BJ (cell line): ENCODE results near the gene THAP11. TPM values are rescaled to one million over a fixed set of nuclear protein-coding genes. Genes with fewer than 3 reads are reported as not detected.

Experiments used
- CTCF ChIA-PET: fragments of 350-600 bp; formaldehyde crosslinking; extraction: SDS; loops from one replicate; lab custom pipeline; 2021; ENCODE audit warnings: antibody characterized with exemption, inconsistent platforms; lab: Yijun Ruan, JAX
- POLR2A ChIA-PET: fragments of 300-600 bp; sonication (Branson Sonifier 250); formaldehyde crosslinking; extraction: SDS; loops from one replicate; lab custom pipeline; 2021; ENCODE audit warnings: antibody characterized with exemption; lab: Charles Lee
- DNase-seq: peaks from one replicate; pipeline ENCODE4 v3.0.0-alpha.2; 2011; ENCODE audit warnings: low read depth
- H3K27me3 ChIP-seq: 2 replicates; pipeline ENCODE4 v1.6.0; 2011; ENCODE audit warnings: low read length; ENCODE audit not compliant: control insufficient read depth, insufficient read depth
- H3K36me3 ChIP-seq: 2 replicates; pipeline ENCODE4 v1.5.1; 2011; ENCODE audit warnings: low read length; ENCODE audit not compliant: control insufficient read depth, insufficient read depth
- H3K4me3 ChIP-seq: 2 replicates; pipeline ENCODE4 v1.5.1; 2011; ENCODE audit warnings: low read depth, mild to moderate bottlenecking, control low read depth, low read length
- polyA plus RNA-seq: library from polyadenylated mRNA; depleted of rRNA; stranded (reverse); fragments of >200 nt; gene quantifications from 2 replicates; pipeline ENCODE4 v1.2.3, GENCODE V29; 2011
- TF ChIP-seq, protein P1 (sequence below): IDR thresholded peaks from 2 replicates; pipeline ENCODE4 v1.5.1; 2011; ENCODE audit warnings: low read depth, mild to moderate bottlenecking, control low read depth, inconsistent platforms, low read length, moderate library complexity; ENCODE audit not compliant: insufficient read depth

Gene THAP11
- polyA plus RNA-seq, 1 experiment: 25.8 TPM

DNA sequence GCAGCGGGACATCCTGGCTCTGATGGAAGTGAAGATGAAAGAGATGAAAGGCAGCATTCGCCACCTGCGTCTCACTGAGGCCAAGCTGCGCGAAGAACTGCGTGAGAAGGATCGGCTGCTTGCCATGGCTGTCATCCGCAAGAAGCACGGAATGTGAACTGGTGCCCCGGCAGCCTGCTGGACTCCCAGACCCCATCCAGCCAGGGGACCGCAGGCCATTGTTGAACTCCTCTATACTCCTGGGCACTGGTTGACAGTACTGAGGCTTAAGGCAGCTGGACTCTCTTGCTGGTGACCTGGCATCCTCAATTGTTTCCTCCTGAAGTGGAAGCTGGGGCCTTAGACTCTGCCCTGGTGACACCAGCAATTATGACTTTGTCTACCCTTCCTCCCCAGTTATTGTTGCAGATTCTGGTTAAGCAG is 1.2 kb downstream of the THAP11 start:
- H3K27me3 ChIP-seq: no peaks in the 10 kb centered on the region
- no peaks in the 10 kb centered on the region for H3K36me3 ChIP-seq
- CTCF ChIA-PET: interaction anchor here (0.5 to 3.2 kb wide), 10 partner anchors 19 to 329 kb away, joined by 3 to 17 read pairs (median 4); partner anchors contain the start of genes EDC4 and PSMB10
- TF ChIP-seq, protein P1, sequence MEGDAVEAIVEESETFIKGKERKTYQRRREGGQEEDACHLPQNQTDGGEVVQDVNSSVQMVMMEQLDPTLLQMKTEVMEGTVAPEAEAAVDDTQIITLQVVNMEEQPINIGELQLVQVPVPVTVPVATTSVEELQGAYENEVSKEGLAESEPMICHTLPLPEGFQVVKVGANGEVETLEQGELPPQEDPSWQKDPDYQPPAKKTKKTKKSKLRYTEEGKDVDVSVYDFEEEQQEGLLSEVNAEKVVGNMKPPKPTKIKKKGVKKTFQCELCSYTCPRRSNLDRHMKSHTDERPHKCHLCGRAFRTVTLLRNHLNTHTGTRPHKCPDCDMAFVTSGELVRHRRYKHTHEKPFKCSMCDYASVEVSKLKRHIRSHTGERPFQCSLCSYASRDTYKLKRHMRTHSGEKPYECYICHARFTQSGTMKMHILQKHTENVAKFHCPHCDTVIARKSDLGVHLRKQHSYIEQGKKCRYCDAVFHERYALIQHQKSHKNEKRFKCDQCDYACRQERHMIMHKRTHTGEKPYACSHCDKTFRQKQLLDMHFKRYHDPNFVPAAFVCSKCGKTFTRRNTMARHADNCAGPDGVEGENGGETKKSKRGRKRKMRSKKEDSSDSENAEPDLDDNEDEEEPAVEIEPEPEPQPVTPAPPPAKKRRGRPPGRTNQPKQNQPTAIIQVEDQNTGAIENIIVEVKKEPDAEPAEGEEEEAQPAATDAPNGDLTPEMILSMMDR: no peak
- peak overlapping the region; percentile 94 for H3K4me3 ChIP-seq
- POLR2A ChIA-PET: no interaction called here
- no peak for DNase-seq

DNA sequence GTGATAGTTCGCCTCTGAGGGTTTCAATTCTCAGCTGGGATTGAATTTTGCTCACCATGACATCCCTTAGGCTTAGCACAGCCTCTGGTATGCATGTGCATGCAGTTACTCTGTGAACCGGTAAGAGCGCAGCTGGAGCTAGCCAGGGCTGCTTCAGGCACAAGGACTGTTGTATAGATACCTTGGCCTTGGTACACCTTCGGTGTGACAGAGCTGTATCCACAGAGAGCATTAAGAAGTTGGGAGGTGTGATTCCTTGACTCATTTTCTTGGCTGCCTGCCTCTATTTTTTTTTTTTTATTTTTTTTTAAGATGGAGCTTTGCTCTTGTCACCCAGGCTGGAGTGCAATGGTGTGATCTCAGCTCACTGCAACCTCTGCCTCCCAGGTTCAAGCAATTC is 2.4 kb downstream of the THAP11 start:
- ChIA-PET POLR2A (interaction anchor here (0.6 kb wide), 1 partner anchor 11 kb away, joined by 5 read pairs; no protein-coding TSS in a partner anchor), CTCF (interaction anchor here (0.7 to 3.2 kb wide), 14 partner anchors 9 to 1958 kb away, joined by 3 to 17 read pairs (median 4); partner anchors contain the start of genes EDC4 and PSMB10)
- H3K27me3 ChIP-seq: no peaks in the 10 kb centered on the region
- TF ChIP-seq, protein P1: peak; percentile 43
- no peak for DNase-seq
- no peak overlapping the region for H3K4me3 ChIP-seq
- no peaks in the 10 kb centered on the region for H3K36me3 ChIP-seq

DNA sequence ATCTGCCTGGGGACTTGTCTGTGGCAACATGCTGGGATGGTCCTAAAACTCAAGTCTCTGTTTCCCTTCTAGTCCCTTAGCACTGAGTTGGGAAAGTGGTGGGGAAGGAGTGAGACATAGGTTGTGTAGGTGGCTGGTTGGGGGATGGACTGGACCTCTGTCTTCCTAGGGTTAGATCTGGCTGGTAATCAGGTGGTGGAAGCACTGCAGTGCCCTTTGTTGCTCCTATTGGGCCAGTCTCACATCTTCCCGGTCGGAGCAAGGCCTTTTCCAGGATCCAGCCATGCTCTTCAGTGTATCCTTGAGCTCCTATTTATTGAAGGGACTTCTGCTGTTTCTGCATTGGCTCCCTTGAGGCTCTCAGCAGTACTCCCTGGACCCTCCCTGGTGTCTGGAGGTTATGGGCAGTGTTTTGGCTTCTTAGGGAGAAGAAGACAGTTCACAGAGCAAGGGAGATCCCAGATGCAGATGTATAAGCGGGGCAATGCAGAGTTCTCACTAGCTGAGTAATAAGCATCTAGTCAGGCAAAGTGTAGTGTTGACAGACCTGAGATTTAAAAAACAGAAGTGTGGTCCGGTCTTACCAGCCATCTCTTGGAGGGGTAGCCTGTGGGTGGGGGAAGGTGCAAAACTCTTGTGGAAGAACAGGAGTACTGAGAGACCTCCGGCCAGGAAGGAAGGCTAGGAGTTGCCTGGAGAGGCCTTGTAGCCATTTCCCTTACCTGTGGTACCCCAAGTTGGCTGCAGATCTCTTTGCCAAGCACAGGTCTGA is 3.4 kb downstream of the THAP11 start:
- peak overlapping the region; percentile 69 for H3K4me3 ChIP-seq
- no peaks in the 10 kb centered on the region for H3K36me3 ChIP-seq
- ChIA-PET CTCF (interaction anchor here (0.8 to 3.2 kb wide), 13 partner anchors 9 to 324 kb away, joined by 3 to 17 read pairs (median 5); partner anchors contain the start of genes EDC4, NRN1L and PSMB10), POLR2A (interaction anchor here (0.6 kb wide), 1 partner anchor 12 kb away, joined by 5 read pairs; no protein-coding TSS in a partner anchor)
- no peak for DNase-seq
- TF ChIP-seq, protein P1: no peak
- no peaks in the 10 kb centered on the region for H3K27me3 ChIP-seq

DNA sequence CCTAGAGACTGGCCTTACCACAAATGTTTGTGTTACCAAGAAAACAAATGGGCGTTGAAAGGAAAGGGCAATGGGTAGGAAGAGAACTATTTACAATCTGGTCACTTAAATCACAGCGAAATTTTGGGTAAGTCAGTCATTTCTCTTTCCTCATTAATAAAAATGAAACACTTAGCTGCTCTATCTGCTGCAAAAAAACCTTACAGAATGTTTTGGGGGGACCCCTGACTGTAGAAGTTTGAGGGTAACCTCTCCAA is 3.9 kb downstream of the THAP11 start:
- TF ChIP-seq, protein P1: no peak
- no peak for DNase-seq
- CTCF ChIA-PET: interaction anchor here (0.8 to 3.2 kb wide), 7 partner anchors 16 to 325 kb away, joined by 3 to 17 read pairs (median 7); partner anchors contain the start of genes NRN1L and PSMB10

DNA sequence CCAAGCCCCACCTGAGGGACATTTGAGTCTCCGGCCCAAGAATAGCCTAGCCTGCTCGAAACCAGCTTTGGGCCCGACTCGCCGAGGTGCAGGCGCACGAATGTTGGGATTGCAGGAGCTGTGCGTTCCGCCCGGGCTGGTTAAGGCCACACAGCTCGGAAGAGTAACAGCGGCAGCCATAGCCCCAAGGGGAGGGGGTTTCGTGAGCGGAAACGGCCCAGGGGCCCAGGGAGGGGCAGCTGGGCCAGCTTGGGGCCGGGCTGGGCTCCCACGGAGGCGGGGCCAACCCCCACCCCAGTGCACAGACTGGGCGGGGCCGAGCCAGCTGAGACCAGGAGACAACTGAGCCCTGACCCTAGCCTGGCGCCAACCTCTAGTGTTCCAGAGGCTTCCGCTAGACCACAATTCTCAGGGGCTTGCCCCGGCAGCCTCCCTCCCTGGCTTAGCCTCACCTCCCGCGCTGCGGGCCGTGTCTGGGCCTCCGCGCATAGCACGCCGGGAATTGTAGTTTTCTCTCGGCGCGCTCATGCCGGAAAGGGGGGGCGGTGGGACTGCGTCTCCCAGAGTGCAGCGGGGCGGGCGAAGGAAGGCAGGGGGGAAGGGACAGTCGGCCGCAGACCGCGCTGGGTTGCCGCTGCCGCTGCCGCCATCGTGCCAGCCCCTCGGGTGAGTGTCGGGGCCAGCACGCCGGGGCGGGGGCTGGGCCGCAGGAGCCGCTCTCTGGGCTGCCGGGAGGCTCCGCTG is 4.4 kb downstream of the THAP11 start, which contains the start of gene NUTF2:
TSS of gene NUTF2 (plus strand) at position 614 of the 744 bp plus-strand sequence. CDS start 18,198 bp downstream, outside the sequence.
- POLR2A ChIA-PET: no interaction called here
- peak within 1 kb of the TSS; percentile 69 for H3K4me3 ChIP-seq
- peak; percentile 52 for DNase-seq
- TF ChIP-seq, protein P1: no peak
- CTCF ChIA-PET: interaction anchor here (1.2 to 2.9 kb wide), 4 partner anchors 30 to 325 kb away, joined by 4 to 11 read pairs (median 8); partner anchors contain the start of gene NRN1L
- H3K27me3 ChIP-seq: no peaks in the 10 kb centered on the region
- no peaks in the 10 kb centered on the region for H3K36me3 ChIP-seq

More for the DNA sequence above, 3.9 kb downstream of the THAP11 start:
- POLR2A ChIA-PET: no interaction called here
- no peaks in the 10 kb centered on the region for H3K27me3 ChIP-seq
- peak overlapping the region; percentile 69 for H3K4me3 ChIP-seq
- no peaks in the 10 kb centered on the region for H3K36me3 ChIP-seq
